A673 (cell line): ENCODE data around the gene UBE4B. TPM values are rescaled to one million over a fixed set of nuclear protein-coding genes. Genes with fewer than 3 reads are reported as not detected.

Experiments used
- BruUV-seq: library from RNA; stranded (reverse); fragments of 400-500 nt; replicated peaks from 2 replicates; lab custom pipeline; 2021; lab: Mats Ljungman, UMichigan
- CTCF ChIA-PET: fragments of 300-600 bp; sonication (Branson Sonifier 250); formaldehyde crosslinking; loops from one replicate; lab custom pipeline; 2022; ENCODE audit warnings: antibody characterized with exemption; lab: Charles Lee
- POLR2A ChIA-PET: fragments of 300-600 bp; sonication (Branson Sonifier 250); formaldehyde crosslinking; loops from one replicate; lab custom pipeline; 2022; ENCODE audit warnings: antibody characterized with exemption; ENCODE audit not compliant: low non-redundant PET; lab: Charles Lee
- DNase-seq: peaks from one replicate; pipeline ENCODE4 v3.0.0-alpha.2; 2015; ENCODE audit warnings: low spot score
- H3K27ac ChIP-seq: fragments of 200-600 bp; sonication (generic); 2 replicates; pipeline ENCODE4 v1.5.1; 2016; ENCODE audit warnings: mixed run types, low read depth, mild to moderate bottlenecking, mixed read lengths, antibody characterized with exemption, low read length; ENCODE audit not compliant: poor library complexity, severe bottlenecking
- H3K27me3 ChIP-seq: fragments of 200-600 bp; sonication (generic); replicated peaks from 2 replicates; pipeline ENCODE4 v1.6.1; 2017; ENCODE audit warnings: mixed run types, low read depth, mild to moderate bottlenecking, mixed read lengths, antibody characterized with exemption, low read length; ENCODE audit not compliant: insufficient read depth, poor library complexity
- H3K36me3 ChIP-seq: fragments of 200-600 bp; sonication (generic); 2 replicates; pipeline ENCODE4 v1.6.1; 2016; ENCODE audit warnings: mixed run types, mild to moderate bottlenecking, mixed read lengths, antibody characterized with exemption, low read length; ENCODE audit not compliant: insufficient read depth, poor library complexity, severe bottlenecking
- H3K4me1 ChIP-seq: fragments of 200-600 bp; sonication (generic); 2 replicates; pipeline ENCODE4 v1.6.1; 2017; ENCODE audit warnings: mixed run types, mild to moderate bottlenecking, mixed read lengths, antibody characterized with exemption, low read length; ENCODE audit not compliant: insufficient read depth, poor library complexity, severe bottlenecking
- H3K4me3 ChIP-seq: fragments of 200-600 bp; sonication (generic); 2 replicates; pipeline ENCODE4 v1.5.1; 2016; ENCODE audit warnings: low read depth, mixed run types, mild to moderate bottlenecking, mixed read lengths, low read length; ENCODE audit not compliant: poor library complexity, severe bottlenecking
- H3K9me3 ChIP-seq: fragments of 200-600 bp; sonication (generic); 2 replicates; pipeline ENCODE4 v1.6.1; 2016; ENCODE audit warnings: mixed run types, low read depth, mild to moderate bottlenecking, mixed read lengths, antibody characterized with exemption, low read length; ENCODE audit not compliant: poor library complexity, severe bottlenecking
- CTCF ChIP-seq: fragments of 300-800, 200-600 bp; sonication (generic); conservative IDR thresholded peaks from 2 replicates; pipeline ENCODE4 v1.5.1; 2017; ENCODE audit warnings: low read depth, mild to moderate bottlenecking, antibody characterized with exemption, low read length, moderate library complexity, mixed read lengths
- EZH2 ChIP-seq: fragments of 200-600 bp; sonication (generic); IDR thresholded peaks from 2 replicates; pipeline ENCODE4 v1.6.1; 2017; ENCODE audit warnings: borderline replicate concordance, low read depth, mild to moderate bottlenecking, mixed read lengths, antibody characterized with exemption, low read length; ENCODE audit not compliant: poor library complexity, severe bottlenecking
- intact Hi-C: fragments of 100-400 bp; cut with micrococcal nuclease; formaldehyde crosslinking; loops from one replicate; pipeline ENCODE4 v1.10.0; 2022; ENCODE audit not compliant: unreplicated experiment
- total RNA-seq: library from RNA; stranded (reverse); gene quantifications from 2 replicates; pipeline ENCODE4 v1.2.3, GENCODE V29; 2021

UBE4B gene
- total RNA-seq, 1 experiment from 2014 or later, result 58.0 TPM

GRCh38 chr1:10078494-10078893 lies 45.7 kb downstream of the UBE4B start:
- ChIA-PET POLR2A (no interaction called here), CTCF (no interaction called here)
- TF ChIP-seq EZH2 (no peak), CTCF (no peak)
- no peak overlapping the region for H3K4me3 ChIP-seq
- peaks cover 4% of the 10 kb centered on the region for H3K36me3 ChIP-seq
- no peaks in the 10 kb centered on the region for H3K4me1 ChIP-seq
- no peaks in the 10 kb centered on the region for H3K9me3 ChIP-seq
- H3K27ac ChIP-seq, result no peak overlapping the region
- no TSS peak for BruUV-seq
- DNase-seq, result no peak
- no peaks in the 10 kb centered on the region for H3K27me3 ChIP-seq
- intact Hi-C loops, result no loop called here

GRCh38 chr1:10080523-10080922 lies 47.8 kb downstream of the UBE4B start:
- ChIA-PET CTCF (no interaction called here), POLR2A (no interaction called here)
- H3K9me3 ChIP-seq, result no peaks in the 10 kb centered on the region

GRCh38 chr1:10082785-10083479 lies 50.2 kb downstream of the UBE4B start:
- H3K27me3 ChIP-seq, result no peaks in the 10 kb centered on the region
- DNase-seq, result no peak
- no peak overlapping the region for H3K27ac ChIP-seq
- no peak overlapping the region for H3K4me3 ChIP-seq
- no peaks in the 10 kb centered on the region for H3K9me3 ChIP-seq
- ChIA-PET CTCF (no interaction called here), POLR2A (no interaction called here)
- no peaks in the 10 kb centered on the region for H3K4me1 ChIP-seq
- no peak for TF ChIP-seq CTCF
- no peak for TF ChIP-seq EZH2
- peaks cover 4% of the 10 kb centered on the region for H3K36me3 ChIP-seq
- no TSS peak for BruUV-seq
- intact Hi-C loops, result no loop called here

More at GRCh38 chr1:10080523-10080922, 47.8 kb downstream of the UBE4B start:
- H3K27ac ChIP-seq, result no peak overlapping the region
- TF ChIP-seq EZH2 (no peak), CTCF (no peak)
- BruUV-seq, result no TSS peak
- H3K4me3 ChIP-seq, result no peak overlapping the region
- no peak for DNase-seq
- peaks cover 4% of the 10 kb centered on the region for H3K36me3 ChIP-seq
- no peaks in the 10 kb centered on the region for H3K4me1 ChIP-seq
- no peaks in the 10 kb centered on the region for H3K27me3 ChIP-seq
- intact Hi-C loops, result no loop called here
